HUES64 (cell line): ENCODE results near the gene MYH15. TPM values are rescaled to one million over a fixed set of nuclear protein-coding genes. Genes with fewer than 3 reads are reported as not detected.

Source experiments
- H3K27ac ChIP-seq: 2 replicates; pipeline ENCODE4 v1.7.0; 2013; ENCODE audit warnings: low read depth, low read length, inconsistent platforms
- H3K27me3 ChIP-seq: 2 replicates; pipeline ENCODE4 v1.6.1; 2013; ENCODE audit warnings: mild to moderate bottlenecking, low read length; ENCODE audit not compliant: insufficient read depth
- H3K36me3 ChIP-seq: 2 replicates; pipeline ENCODE4 v1.6.1; 2013; ENCODE audit warnings: mild to moderate bottlenecking, low read length; ENCODE audit not compliant: insufficient read depth
- H3K4me1 ChIP-seq: 2 replicates; pipeline ENCODE4 v1.6.1; 2013; ENCODE audit warnings: mild to moderate bottlenecking, low read length, moderate library complexity; ENCODE audit not compliant: insufficient read depth
- H3K4me3 ChIP-seq: 2 replicates; pipeline ENCODE4 v1.5.1; 2013; ENCODE audit warnings: mild to moderate bottlenecking, low read length, moderate library complexity
- H3K9ac ChIP-seq: 2 replicates; pipeline ENCODE4 v1.6.1; 2013; ENCODE audit warnings: mild to moderate bottlenecking, low read depth, low read length
- H3K9me3 ChIP-seq: 2 replicates; pipeline ENCODE4 v1.6.1; 2013; ENCODE audit warnings: low read depth, low read length; ENCODE audit not compliant: insufficient read depth
- WGBS: fragments of 150-250, 120-280 bp; methylation state at CpG from one replicate; pipeline ENCODE4 v1.1.7; 2013; ENCODE audit warnings: missing lambda C conversion rate; 5-methylcytosine and 5-hydroxymethylcytosine counted together
- polyA plus RNA-seq, 2 experiments: library from polyadenylated mRNA; stranded (reverse); fragments of 50-300 nt; gene quantifications; one replicate each; pipeline ENCODE4 v1.2.3, GENCODE V29; 2013

MYH15 gene
- polyA plus RNA-seq (2013, experiment 1 of 2): 0.15 TPM
- 0.19 TPM for polyA plus RNA-seq (2013, experiment 2 of 2)

DNA sequence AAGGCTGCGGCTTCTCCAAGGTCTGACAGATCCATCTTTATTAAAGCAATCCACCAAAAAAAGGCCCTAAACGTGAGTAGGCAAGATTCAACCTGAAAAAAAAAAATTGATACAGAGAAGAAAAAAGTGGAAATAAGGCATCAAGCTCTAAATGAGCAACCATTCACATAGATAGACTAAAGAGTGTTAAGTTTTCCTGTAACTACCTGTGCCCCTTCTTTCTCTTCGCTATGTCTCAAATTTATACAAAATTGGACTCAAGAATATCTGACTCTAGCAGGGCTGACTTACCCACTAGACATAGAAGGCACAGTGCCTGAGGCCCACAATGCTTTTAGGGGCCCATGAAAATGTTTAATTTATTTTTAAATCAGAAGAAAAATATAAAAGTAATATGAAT lies at the start of gene MYH15:
TSS of gene MYH15 (minus strand) at position 101 of the 400 bp plus-strand sequence. CDS start at position 35, 66 bp downstream.
- no peak within 1 kb of the TSS for H3K27ac ChIP-seq
- H3K4me1 ChIP-seq: no peaks in the 10 kb centered on the region; the same call in none of the 2 replicates
- H3K36me3 ChIP-seq: no peaks in the 10 kb centered on the region
- H3K9me3 ChIP-seq: no peaks in the 10 kb centered on the region
- no peak within 1 kb of the TSS for H3K4me3 ChIP-seq
- H3K27me3 ChIP-seq: no peaks in the 10 kb centered on the region
- 95% methylated on average over 2 of the region's 3 CpGs for WGBS
- H3K9ac ChIP-seq: no peak within 1 kb of the TSS

DNA sequence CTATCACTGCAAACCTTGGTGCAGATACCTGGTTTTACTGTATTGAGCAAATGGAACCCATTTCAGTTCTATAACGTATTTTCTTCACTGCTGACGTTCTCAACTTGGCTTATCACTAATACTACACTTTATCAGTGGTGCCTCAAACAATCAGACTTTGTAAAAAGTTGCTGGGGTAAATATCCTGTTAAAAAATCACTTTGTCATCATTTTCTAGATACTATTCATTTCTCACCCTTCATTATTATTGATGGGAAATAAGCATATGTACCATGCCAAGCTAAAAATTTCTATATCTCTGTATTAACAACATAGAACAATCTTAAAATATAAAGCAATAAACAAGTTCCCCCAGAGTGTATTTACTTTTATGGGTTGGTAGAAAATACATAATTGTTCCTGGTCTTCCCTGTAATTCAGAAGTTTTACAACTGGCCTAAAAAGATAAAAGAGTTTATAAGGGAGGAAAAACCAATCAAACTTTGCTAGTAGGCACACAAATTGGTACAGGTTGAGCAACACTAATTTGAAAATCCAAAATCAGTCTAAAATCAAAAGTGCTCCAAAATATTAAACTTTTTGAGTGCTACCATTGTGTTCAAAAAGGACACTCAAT lies 45.7 kb upstream of the MYH15 start:
- Histone ChIP-seq H3K4me3 (no peak overlapping the region), H3K36me3 (peaks cover 100% of the 10 kb centered on the region), H3K9me3 (no peaks in the 10 kb centered on the region), H3K4me1 (peaks cover 15% of the 10 kb centered on the region), H3K27me3 (no peaks in the 10 kb centered on the region), H3K27ac (no peak overlapping the region), H3K9ac (no peak overlapping the region)
- 97% methylated on average over 2 of the region's 2 CpGs for WGBS

DNA sequence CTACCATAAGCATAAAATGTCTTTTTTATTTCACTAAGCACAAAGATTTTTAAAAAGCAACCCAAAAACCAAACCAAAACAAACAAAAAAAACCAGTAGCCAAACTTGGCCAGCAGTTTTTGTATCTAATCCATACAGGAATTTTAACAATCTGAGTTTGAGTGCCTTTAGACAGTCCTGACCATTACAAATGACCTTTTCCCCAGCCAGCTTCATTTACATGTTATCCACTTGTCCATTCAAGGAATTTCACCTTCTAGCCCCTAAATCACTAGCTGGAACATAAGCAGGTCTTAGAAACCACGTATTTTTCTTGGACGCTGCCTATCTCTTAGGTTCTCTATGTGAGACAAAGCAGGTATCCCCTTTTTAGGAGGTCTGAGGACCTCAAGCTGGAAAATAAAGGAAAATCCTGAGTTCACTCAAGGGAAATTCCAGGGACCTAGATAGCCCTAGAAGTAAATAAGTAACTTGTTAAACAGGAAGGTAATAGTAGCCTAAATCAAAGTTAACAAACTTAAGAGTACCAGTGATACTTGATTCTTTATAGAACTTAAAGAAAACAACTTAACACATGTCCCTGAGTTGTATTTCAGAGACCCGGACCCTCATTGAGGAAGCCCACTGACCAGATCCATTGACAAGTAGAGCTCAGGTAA lies 44.6 kb upstream of the MYH15 start:
- Histone ChIP-seq H3K27ac (peak overlapping the region; percentile 20; the same call in 1 of the 2 replicates), H3K9ac (no peak overlapping the region), H3K4me1 (peaks cover 15% of the 10 kb centered on the region), H3K36me3 (peaks cover 100% of the 10 kb centered on the region), H3K9me3 (no peaks in the 10 kb centered on the region), H3K27me3 (no peaks in the 10 kb centered on the region), H3K4me3 (no peak overlapping the region)
- WGBS: 90% methylated on average over 3 of the region's 3 CpGs

DNA sequence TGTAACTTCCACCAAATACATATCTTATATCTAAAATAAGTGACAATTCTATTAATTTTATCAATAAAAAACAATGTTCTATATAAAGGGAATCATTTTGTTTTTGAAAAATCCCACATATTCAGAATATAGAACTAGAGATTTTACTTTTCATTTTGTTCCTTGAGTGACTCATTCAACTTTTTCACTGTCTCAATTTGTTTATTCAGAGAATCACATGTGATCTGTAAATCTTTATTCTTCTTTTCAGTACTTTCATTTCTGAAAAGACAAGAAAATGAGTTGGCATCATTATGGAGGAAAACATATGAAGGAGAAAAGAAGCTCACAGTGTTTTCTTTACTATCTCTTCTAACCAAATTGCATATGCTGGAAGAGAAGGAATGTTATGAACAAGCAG lies 43.8 kb upstream of the MYH15 start:
- Histone ChIP-seq H3K9ac (no peak overlapping the region), H3K9me3 (no peaks in the 10 kb centered on the region), H3K27me3 (no peaks in the 10 kb centered on the region), H3K4me1 (peaks cover 15% of the 10 kb centered on the region), H3K4me3 (no peak overlapping the region), H3K36me3 (peaks cover 100% of the 10 kb centered on the region), H3K27ac (no peak overlapping the region)

DNA sequence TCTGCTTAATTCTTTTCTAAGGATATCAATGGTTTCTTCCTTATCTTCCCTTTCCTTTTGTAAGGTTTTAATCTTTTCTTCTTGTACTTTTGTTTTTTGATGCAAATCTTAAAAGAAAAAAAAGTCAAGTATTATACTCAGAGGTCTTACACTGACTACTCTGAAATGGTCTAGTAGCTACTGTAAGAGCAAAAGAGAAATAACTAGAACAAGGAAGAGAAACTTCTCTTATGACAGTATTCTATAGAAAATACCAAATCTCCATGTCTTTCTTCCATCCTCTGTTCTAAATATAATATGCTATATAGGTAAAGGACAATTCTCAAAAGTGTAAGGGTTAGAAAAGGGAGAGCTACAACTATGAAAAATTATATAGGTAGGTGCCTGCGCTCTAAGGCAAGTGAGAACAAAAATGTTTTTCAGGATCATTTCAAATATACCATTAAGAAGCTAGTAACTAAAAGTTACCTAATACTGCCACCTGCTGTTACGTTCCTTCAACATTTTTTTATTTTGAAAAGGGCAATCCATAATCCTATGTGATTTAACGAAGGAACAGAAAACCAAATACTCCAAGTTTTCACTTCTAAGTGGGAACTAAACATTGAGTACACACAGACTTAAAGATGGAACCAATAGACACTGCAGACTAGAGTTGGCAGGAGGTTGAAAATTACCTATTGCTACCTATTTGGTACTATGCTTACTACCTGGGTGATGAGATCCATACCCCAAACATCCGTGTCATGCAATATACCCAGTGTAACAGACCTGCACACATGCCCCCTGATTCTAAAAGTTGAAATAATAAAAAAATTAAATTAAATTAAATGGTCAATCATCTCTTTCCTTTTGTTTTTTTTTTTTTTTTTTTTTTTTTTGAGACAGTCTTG lies 42.1 kb upstream of the MYH15 start:
- H3K27ac ChIP-seq: no peak overlapping the region
- H3K4me1 ChIP-seq: peaks cover 15% of the 10 kb centered on the region
- H3K4me3 ChIP-seq: no peak overlapping the region
- no peaks in the 10 kb centered on the region for H3K27me3 ChIP-seq
- H3K9me3 ChIP-seq: no peaks in the 10 kb centered on the region
- WGBS: 88% methylated on average over 4 of the region's 4 CpGs
- no peak overlapping the region for H3K9ac ChIP-seq
- peaks cover 100% of the 10 kb centered on the region for H3K36me3 ChIP-seq

DNA sequence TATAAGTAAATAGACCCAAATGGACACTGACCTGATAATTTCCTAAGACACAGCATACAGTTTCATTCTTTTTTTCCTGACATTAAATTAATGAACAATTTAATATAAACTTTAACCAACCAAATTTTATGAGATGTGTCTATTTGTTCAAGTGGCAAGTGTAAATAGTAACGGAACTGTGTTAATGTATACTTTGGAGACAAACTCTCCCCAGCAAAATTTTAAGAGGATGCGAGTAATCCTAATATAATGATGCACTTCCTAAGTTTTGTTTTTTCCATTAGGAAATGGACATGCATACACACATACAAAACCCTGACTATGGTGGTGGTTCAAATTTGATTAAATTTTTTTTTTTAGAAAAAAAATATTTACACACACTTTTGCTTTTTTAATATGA lies 38.5 kb upstream of the MYH15 start:
- Histone ChIP-seq H3K27ac (no peak overlapping the region), H3K9me3 (no peaks in the 10 kb centered on the region), H3K36me3 (peaks cover 83% of the 10 kb centered on the region), H3K9ac (no peak overlapping the region), H3K4me1 (peaks cover 7% of the 10 kb centered on the region), H3K4me3 (no peak overlapping the region), H3K27me3 (no peaks in the 10 kb centered on the region)
- WGBS: 100% methylated on average over 1 of the region's 2 CpGs

DNA sequence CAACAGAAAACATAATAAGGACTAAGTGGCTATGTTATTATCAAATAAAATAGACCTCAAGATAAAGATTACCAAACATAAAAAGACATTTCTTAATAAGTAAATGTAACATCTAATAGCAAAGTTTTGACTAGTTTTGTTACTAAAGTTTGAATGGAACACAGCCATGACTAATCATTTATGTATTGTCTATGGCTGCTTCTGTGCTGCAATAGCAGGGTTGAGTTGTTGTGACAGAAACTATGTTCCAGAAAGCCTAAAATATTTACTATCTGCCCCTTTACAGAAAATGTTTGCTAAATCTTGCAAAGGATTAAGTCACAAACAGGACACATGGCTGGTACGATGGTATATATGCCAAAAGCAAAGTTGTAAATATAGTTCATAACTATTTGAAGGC lies 37.9 kb upstream of the MYH15 start:
- H3K4me3 ChIP-seq: no peak overlapping the region
- no peak overlapping the region for H3K9ac ChIP-seq
- no peak overlapping the region for H3K27ac ChIP-seq
- peaks cover 7% of the 10 kb centered on the region for H3K4me1 ChIP-seq
- no peaks in the 10 kb centered on the region for H3K27me3 ChIP-seq
- 89% methylated on average over 1 of the region's 1 CpG for WGBS
- 0 out of 2 replicates have a peak, but pooled peaks cover 2% of the 10 kb centered on the region for H3K9me3 ChIP-seq
- H3K36me3 ChIP-seq: peaks cover 83% of the 10 kb centered on the region

DNA sequence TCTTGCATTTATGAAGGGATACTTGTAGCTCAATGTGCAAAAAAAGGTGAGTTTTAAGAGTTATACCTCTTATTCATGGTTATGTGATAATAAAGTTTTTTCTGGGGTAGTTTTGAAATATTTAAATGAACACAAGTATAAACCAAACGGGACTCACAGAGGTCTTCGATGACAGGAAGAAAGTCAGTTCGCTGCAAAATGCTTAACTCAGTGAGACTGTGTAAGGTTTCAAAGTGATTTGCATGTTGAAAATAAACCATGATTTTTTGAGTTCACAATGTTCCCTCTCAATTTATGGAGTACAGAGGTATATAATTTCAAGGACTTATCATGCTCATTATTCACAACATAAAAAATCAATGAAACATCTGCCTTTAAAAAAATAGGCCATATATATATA lies 36.3 kb upstream of the MYH15 start:
- peaks cover 71% of the 10 kb centered on the region for H3K36me3 ChIP-seq
- no peak overlapping the region for H3K27ac ChIP-seq
- H3K4me3 ChIP-seq: no peak overlapping the region
- WGBS: 96% methylated on average over 3 of the region's 3 CpGs
- no peak overlapping the region for H3K9ac ChIP-seq
- H3K27me3 ChIP-seq: no peaks in the 10 kb centered on the region
- H3K9me3 ChIP-seq: 0 out of 2 replicates have a peak, but pooled peaks cover 3% of the 10 kb centered on the region
- peaks cover 6% of the 10 kb centered on the region for H3K4me1 ChIP-seq

DNA sequence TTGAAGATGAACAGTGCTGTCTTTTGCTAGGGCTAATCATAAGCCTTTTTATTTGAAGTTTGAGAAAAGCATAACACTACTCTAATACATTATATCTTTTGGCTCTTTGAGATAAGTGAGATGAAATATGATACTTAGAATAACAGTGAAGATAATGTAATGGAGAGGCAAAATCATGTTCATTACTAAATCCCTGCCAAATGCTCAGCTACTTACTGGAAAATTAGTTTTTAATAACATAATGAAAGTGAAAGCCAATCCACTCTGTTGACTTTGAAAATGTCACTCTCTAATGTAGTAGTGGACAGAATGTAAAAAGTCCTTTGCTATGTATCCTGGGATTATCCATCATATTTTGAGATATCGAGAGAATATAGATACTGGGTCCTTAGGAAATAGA lies 35.9 kb upstream of the MYH15 start:
- WGBS: 96% methylated on average over 1 of the region's 1 CpG
- Histone ChIP-seq H3K9ac (no peak overlapping the region), H3K27me3 (no peaks in the 10 kb centered on the region), H3K4me1 (peaks cover 2% of the 10 kb centered on the region; the same call in 1 of the 2 replicates), H3K4me3 (no peak overlapping the region), H3K27ac (no peak overlapping the region), H3K9me3 (0 out of 2 replicates have a peak, but pooled peaks cover 3% of the 10 kb centered on the region), H3K36me3 (peaks cover 67% of the 10 kb centered on the region)

DNA sequence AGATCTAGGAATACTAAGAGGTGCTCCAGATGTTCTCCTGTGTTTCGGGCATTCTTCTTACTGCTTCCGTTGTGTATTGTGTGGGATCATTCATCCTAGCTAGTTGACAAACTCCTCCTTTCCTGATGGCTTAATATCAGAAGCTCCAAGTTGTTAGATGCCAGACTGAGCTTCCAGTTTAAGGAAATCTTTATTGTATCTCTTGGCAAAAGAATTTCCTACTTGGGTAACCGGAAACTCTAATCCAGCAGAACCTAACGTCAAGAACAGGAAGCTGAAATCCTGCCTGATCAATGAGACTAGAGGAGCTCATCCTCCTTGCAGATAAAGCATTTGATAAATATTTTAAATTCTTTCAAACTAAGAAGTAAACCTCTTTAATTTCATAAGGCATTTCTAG lies 27.7 kb upstream of the MYH15 start:
- Histone ChIP-seq H3K27ac (no peak overlapping the region), H3K27me3 (no peaks in the 10 kb centered on the region), H3K36me3 (peaks cover 1% of the 10 kb centered on the region), H3K9me3 (no peaks in the 10 kb centered on the region), H3K4me1 (0 out of 2 replicates have a peak, but pooled peaks cover 9% of the 10 kb centered on the region), H3K9ac (no peak overlapping the region), H3K4me3 (no peak overlapping the region)
- 91% methylated on average over 4 of the region's 4 CpGs for WGBS
